Measurements from ENCODE around the gene SORCS2.

GRCh38 chr4:7191546-7192251 lies 639 bp upstream of the SORCS2 start:
- TF ChIP-seq EP300 (IDR thresholded peaks at IDR 0.05): no peak
- TF ChIP-seq CTCF (IDR thresholded peaks at IDR 0.05): no peak
